GM12878 (cell line): ENCODE results near the gene UBAP1. TPM values are rescaled to one million over a fixed set of nuclear protein-coding genes. Genes with fewer than 3 reads are reported as not detected.

Experiments used
- ATAC-seq: fragments of 200-7000 bp; cut with Tn5 transposase; 3 replicates; pipeline ENCODE4 v1.9.1; 2020; ENCODE audit warnings: mild to moderate bottlenecking, moderate library complexity
- BruUV-seq: library from RNA; stranded (reverse); fragments of 400-500 nt; replicated peaks from 2 replicates; lab custom pipeline; 2021; lab: Mats Ljungman, UMichigan
- CTCF ChIA-PET: fragments of 300-600 bp; sonication (Branson Sonifier 250); formaldehyde crosslinking; extraction: SDS; loops from one replicate; lab custom pipeline; 2021; ENCODE audit warnings: inconsistent platforms; lab: Yijun Ruan, JAX
- POLR2A ChIA-PET: fragments of 350-600 bp; formaldehyde crosslinking; extraction: SDS; loops from one replicate; lab custom pipeline; 2021; ENCODE audit warnings: inconsistent platforms; lab: Charles Lee
- RAD21 ChIA-PET: fragments of 300-600 bp; sonication (Branson Sonifier 250); formaldehyde crosslinking; loops from one replicate; lab custom pipeline; 2023; ENCODE audit warnings: antibody characterized with exemption; ENCODE audit not compliant: unreplicated experiment; lab: Charles Lee
- SMC1A ChIA-PET: fragments of 300-600 bp; sonication (Branson Sonifier 250); formaldehyde crosslinking; loops from one replicate; lab custom pipeline; 2023; ENCODE audit not compliant: unreplicated experiment, uncharacterized antibody; lab: Charles Lee
- DNase-seq: peaks from one replicate; pipeline ENCODE4 v3.0.0-alpha.2; 2011; ENCODE audit warnings: low read depth, low spot score
- FAIRE-seq: peaks from 3 replicates; lab custom pipeline; 2011; peaks lifted over from hg19 to GRCh38; lab: Jason Lieb, UNC
- H2AFZ ChIP-seq: 2 replicates; pipeline ENCODE4 v1.6.0; 2011; ENCODE audit warnings: low read depth, low read length, control low read depth; ENCODE audit not compliant: control insufficient read depth
- H3K27ac ChIP-seq: 2 replicates; pipeline ENCODE4 v1.5.1; 2011; ENCODE audit warnings: control low read depth; ENCODE audit not compliant: control insufficient read depth, insufficient read depth
- H3K27me3 ChIP-seq, 2 experiments: replicated peaks in 1 of 2; 2 replicates each; pipeline versions ENCODE4 v1.6.0 to v1.6.1; 2011; ENCODE audit warnings: low read length in 1 of 2; ENCODE audit not compliant: control insufficient read depth in 2 of 2, insufficient read depth in 2 of 2
- H3K36me3 ChIP-seq, 2 experiments: 2 replicates each; pipeline ENCODE4 v1.5.1; 2011; ENCODE audit warnings: low read length in 1 of 2; ENCODE audit not compliant: control insufficient read depth in 2 of 2, insufficient read depth in 2 of 2
- H3K4me1 ChIP-seq: 2 replicates; pipeline ENCODE4 v1.6.1; 2011; ENCODE audit warnings: mild to moderate bottlenecking, low read length, moderate library complexity, mixed read lengths; ENCODE audit not compliant: control insufficient read depth, insufficient read depth
- H3K4me2 ChIP-seq: 2 replicates; pipeline ENCODE4 v1.6.0; 2011; ENCODE audit warnings: control low read depth; ENCODE audit not compliant: control insufficient read depth, insufficient read depth
- H3K4me3 ChIP-seq: fragments of 200-600 bp; sonication (generic); 2 replicates; pipeline ENCODE4 v1.5.1; 2016
- H3K79me2 ChIP-seq: 2 replicates; pipeline ENCODE4 v1.6.0; 2011; ENCODE audit warnings: low read length; ENCODE audit not compliant: control insufficient read depth, insufficient read depth
- H3K9ac ChIP-seq: 2 replicates; pipeline ENCODE4 v1.8.0; 2011; ENCODE audit warnings: low read length, control low read depth, mixed read lengths; ENCODE audit not compliant: control insufficient read depth, insufficient read depth
- H3K9me3 ChIP-seq: replicated peaks from 3 replicates; pipeline ENCODE4 v1.5.1; 2011; ENCODE audit warnings: mild to moderate bottlenecking, low read length; ENCODE audit not compliant: control insufficient read depth, insufficient read depth
- H4K20me1 ChIP-seq: 2 replicates; pipeline ENCODE4 v1.6.0; 2011; ENCODE audit not compliant: control insufficient read depth, insufficient read depth
- CHD4 ChIP-seq: fragments of 200-600 bp; sonication (generic); IDR thresholded peaks from 2 replicates; pipeline ENCODE4 v1.6.1; 2016; ENCODE audit warnings: mild to moderate bottlenecking
- EP300 ChIP-seq, 2 experiments: fragments of 150-350 bp in 1 of 2; IDR thresholded peaks; 2 replicates each; pipeline ENCODE4 v1.6.1; 2011 to 2012; ENCODE audit warnings: low read depth in 2 of 2, low read length in 2 of 2, borderline replicate concordance in 1 of 2, improper control_type of control experiment in 1 of 2, inconsistent platforms in 1 of 2; ENCODE audit not compliant: control insufficient read depth in 1 of 2
- MEF2B ChIP-seq: fragments of 450-650 bp; IDR thresholded peaks from 2 replicates; pipeline ENCODE4 v1.6.1; 2018; ENCODE audit warnings: mild to moderate bottlenecking, moderate library complexity; ENCODE audit not compliant: partially characterized antibody, poor library complexity, severe bottlenecking
- MLLT1 ChIP-seq: fragments of 450-650 bp; IDR thresholded peaks from 2 replicates; pipeline ENCODE4 v1.6.1; 2016; ENCODE audit warnings: mild to moderate bottlenecking
- MTA3 ChIP-seq: IDR thresholded peaks from 2 replicates; pipeline ENCODE4 v1.6.1; 2012; ENCODE audit warnings: low read length, inconsistent platforms, borderline replicate concordance
- NR2C2 ChIP-seq: IDR thresholded peaks from 2 replicates; pipeline ENCODE4 v1.6.1; 2011; ENCODE audit warnings: borderline replicate concordance, low read depth; ENCODE audit not compliant: control insufficient read depth, insufficient read length
- PAX5 ChIP-seq: IDR thresholded peaks from 2 replicates; pipeline ENCODE4 v1.6.1; 2011; ENCODE audit warnings: low read depth, low read length, borderline replicate concordance
- POU2F2 ChIP-seq: IDR thresholded peaks from 3 replicates; pipeline ENCODE4 v1.6.1; 2011; ENCODE audit warnings: low read depth, mild to moderate bottlenecking, low read length, borderline replicate concordance
- SP1 ChIP-seq: IDR thresholded peaks from one replicate; pipeline ENCODE4 v1.6.1; 2011; ENCODE audit warnings: low read depth, low read length
- SPI1 ChIP-seq: IDR thresholded peaks from 2 replicates; pipeline ENCODE4 v1.6.1; 2011; ENCODE audit warnings: low read depth, mild to moderate bottlenecking, low read length, moderate library complexity, borderline replicate concordance; ENCODE audit not compliant: insufficient read depth
- ZNF592 ChIP-seq: fragments of 450-650 bp; IDR thresholded peaks from 2 replicates; pipeline ENCODE4 v1.6.1; 2017; ENCODE audit warnings: mild to moderate bottlenecking, moderate library complexity
- WGBS: methylation state at CpG from one replicate; pipeline ENCODE4 v1.1.6; 2016; ENCODE audit warnings: low lambda C conversion rate; ENCODE audit not compliant: insufficient replicate concordance, insufficient coverage; ENCODE audit errors: missing lambda C conversion rate; 5-methylcytosine and 5-hydroxymethylcytosine counted together
- in situ Hi-C: fragments of 300-500 bp; cut with MboI; formaldehyde crosslinking; loops from 9 replicates; pipeline ENCODE4 v1.14.3; 2018; ENCODE audit warnings: mixed read lengths
- intact Hi-C: fragments of 100-400 bp; cut with micrococcal nuclease; formaldehyde crosslinking; loops from one replicate; pipeline ENCODE4 v1.14.2; 2022; ENCODE audit not compliant: unreplicated experiment
- polyA plus RNA-seq, 11 experiments: library from polyadenylated mRNA; depleted of rRNA in 4 of 11; unstranded in 6 of 11; stranded (reverse) in 5 of 11; fragments of >200 nt; fragmentation: Nextera tagmentation in 4 of 11; fragmentation: Illumina TruSeq in 1 of 11; extraction: Ambion mirVana in 4 of 11; extraction: Trizol in 1 of 11; gene quantifications; 1 replicate in 1 of 11; 2 replicates in 10 of 11; pipeline versions ENCODE4 v1.2.1 to v1.2.3, GENCODE V29; 2011 to 2016; ENCODE audit warnings: inconsistent platforms in 2 of 11, missing spikeins in 2 of 11, low read depth in 1 of 11
- total RNA-seq, 4 experiments: library from RNA; depleted of rRNA in 3 of 4; stranded (reverse); fragments of >200 nt in 3 of 4; fragmentation: Illumina TruSeq in 1 of 4; extraction: Trizol in 1 of 4; gene quantifications; 2 replicates each; pipeline versions ENCODE4 v1.2.1 to v1.2.3, GENCODE V29; 2013 to 2021
- TF ChIP-seq, protein P1 (sequence below): IDR thresholded peaks from 2 replicates; pipeline ENCODE4 v1.6.1; 2012; ENCODE audit warnings: low read length, inconsistent platforms

The UBAP1 gene
- total and polyA plus RNA-seq, 10 of the 15 experiments (the other 5 are each of a cell fraction or from before 2014, with no cell fraction given) = 2.1 to 47.9 (median 27.2) TPM

- 47% methylated on average over 13 of the region's 15 CpGs for WGBS
- no peaks in the 10 kb centered on the region for H3K36me3 ChIP-seq
- H3K27ac ChIP-seq = no peak overlapping the region
- H3K4me3 ChIP-seq = no peak overlapping the region
- H2AFZ ChIP-seq = no peak overlapping the region
- no peaks in the 10 kb centered on the region for H3K79me2 ChIP-seq
- ChIA-PET SMC1A (interaction anchor here (0.5 kb wide), 1 partner anchor 180 kb away, joined by 3 read pairs; no protein-coding TSS in a partner anchor), CTCF (no interaction called here), POLR2A (interaction anchor here (0.7 kb wide), 1 partner anchor 8 kb away, joined by 5 read pairs; no protein-coding TSS in a partner anchor), RAD21 (no interaction called here)
- H3K4me2 ChIP-seq = 0 out of 2 replicates have a peak overlapping the region, but pooled peaks have one; percentile 1
- DNase-seq = no peak
- no TSS peak for BruUV-seq
- peak; percentile 87 for ATAC-seq
- in situ Hi-C loops = no loop called here
- no peaks in the 10 kb centered on the region for H3K9me3 ChIP-seq
- no peaks in the 10 kb centered on the region for H3K4me1 ChIP-seq
- no peak overlapping the region for H3K9ac ChIP-seq
- no peaks in the 10 kb centered on the region for H4K20me1 ChIP-seq
- FAIRE-seq = peak; percentile 59
- intact Hi-C loops = no loop called here
- no peaks in the 10 kb centered on the region for H3K27me3 ChIP-seq
- TF ChIP-seq SPI1 (peak; percentile 77), NR2C2 (no peak), ZNF592 (no peak), CHD4 (no peak), PAX5 (no peak), SP1 (no peak), MLLT1 (no peak), EP300 (IDR thresholded peaks at IDR 0.05; ENCODE audit: borderline replicate concordance in 1 of 2, control insufficient read depth in 1 of 2, low read depth in 2 of 2, low read length in 2 of 2) (no peak), MTA3 (no peak), POU2F2 (no peak), MEF2B (no peak)
- TF ChIP-seq, protein P1, sequence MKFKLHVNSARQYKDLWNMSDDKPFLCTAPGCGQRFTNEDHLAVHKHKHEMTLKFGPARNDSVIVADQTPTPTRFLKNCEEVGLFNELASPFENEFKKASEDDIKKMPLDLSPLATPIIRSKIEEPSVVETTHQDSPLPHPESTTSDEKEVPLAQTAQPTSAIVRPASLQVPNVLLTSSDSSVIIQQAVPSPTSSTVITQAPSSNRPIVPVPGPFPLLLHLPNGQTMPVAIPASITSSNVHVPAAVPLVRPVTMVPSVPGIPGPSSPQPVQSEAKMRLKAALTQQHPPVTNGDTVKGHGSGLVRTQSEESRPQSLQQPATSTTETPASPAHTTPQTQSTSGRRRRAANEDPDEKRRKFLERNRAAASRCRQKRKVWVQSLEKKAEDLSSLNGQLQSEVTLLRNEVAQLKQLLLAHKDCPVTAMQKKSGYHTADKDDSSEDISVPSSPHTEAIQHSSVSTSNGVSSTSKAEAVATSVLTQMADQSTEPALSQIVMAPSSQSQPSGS = no peak
Observed at GRCh38 chr9:34171753-34172535, 6.9 kb upstream of the UBAP1 start.
